HG03378 (cell line): ENCODE results near the gene ZNF740.
"Not testable (repeated sequence)": the region's sequence is repeated elsewhere in the genome, so short reads cannot be mapped to it uniquely, and the experiment has no call there.

Source experiments
- ATAC-seq: cut with Tn5 transposase; IDR thresholded peaks from one replicate; pipeline ENCODE4 v1.9.1; 2021; ENCODE audit warnings: mild to moderate bottlenecking, moderate library complexity; ENCODE audit not compliant: unreplicated experiment

Gene ZNF740

GRCh38 chr12:53172352-53172751 is 8.2 kb upstream of the ZNF740 start:
- ATAC-seq, result no peak

GRCh38 chr12:53173085-53173715 is 7.3 kb upstream of the ZNF740 start:
- ATAC-seq, result no peak

DNA sequence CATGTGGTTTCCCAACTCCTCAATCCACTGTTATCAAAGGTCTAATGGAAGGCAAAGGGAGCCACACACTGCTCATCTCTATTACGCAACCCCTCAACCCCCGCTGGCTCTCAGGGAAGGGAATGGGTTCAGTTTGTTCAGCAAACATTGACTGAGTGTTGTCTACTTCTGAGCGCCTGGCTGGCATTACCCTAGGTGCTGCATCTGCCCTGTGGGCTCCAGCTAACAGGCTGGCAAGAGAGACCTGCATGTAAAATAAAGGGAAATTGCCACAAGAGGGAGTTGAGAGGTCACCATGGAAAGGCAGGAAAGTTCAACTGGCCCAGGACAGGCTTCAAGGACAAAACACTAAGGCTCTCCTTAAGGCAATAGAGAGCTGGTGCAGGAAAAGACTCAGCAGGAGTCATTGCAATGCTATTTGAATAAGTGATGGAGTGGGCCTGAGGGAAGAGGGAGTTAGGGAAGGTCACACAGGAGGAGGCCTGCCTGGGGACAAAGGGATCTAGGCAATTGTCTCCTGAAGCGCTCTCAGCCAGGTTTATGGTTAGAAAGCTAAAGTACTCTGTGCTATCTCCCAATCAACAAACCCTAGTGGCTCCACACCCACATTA is 5.5 kb upstream of the ZNF740 start:
- no peak for ATAC-seq

- no peak for ATAC-seq
Measured at GRCh38 chr12:53176750-53177149, 3.8 kb upstream of the ZNF740 start.

DNA sequence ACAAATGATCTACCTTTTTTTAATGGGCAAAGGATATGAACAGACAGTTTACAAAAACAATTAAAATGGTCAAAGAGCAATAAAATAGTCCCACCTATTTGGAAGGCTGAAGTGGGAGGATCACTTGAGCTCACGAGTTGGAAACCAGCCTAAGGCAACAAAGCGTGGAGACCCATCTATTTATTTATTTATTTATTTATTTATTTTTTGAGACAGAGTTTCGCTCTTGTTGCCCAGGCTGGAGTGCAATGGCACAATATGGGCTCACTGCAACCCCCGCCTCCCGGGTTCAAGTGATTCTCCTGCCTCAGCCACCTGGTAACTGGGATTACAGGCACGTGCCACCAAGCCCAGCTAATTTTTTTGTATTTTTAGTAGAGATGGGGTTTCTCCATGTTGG is 3.1 kb upstream of the ZNF740 start:
- not testable (repeated sequence) for ATAC-seq

GRCh38 chr12:53178803-53179202 is 1.7 kb upstream of the ZNF740 start:
- ATAC-seq, result not testable (repeated sequence)

GRCh38 chr12:53179687-53180219 is 769 bp upstream of the ZNF740 start:
- peak; percentile 13 for ATAC-seq

DNA sequence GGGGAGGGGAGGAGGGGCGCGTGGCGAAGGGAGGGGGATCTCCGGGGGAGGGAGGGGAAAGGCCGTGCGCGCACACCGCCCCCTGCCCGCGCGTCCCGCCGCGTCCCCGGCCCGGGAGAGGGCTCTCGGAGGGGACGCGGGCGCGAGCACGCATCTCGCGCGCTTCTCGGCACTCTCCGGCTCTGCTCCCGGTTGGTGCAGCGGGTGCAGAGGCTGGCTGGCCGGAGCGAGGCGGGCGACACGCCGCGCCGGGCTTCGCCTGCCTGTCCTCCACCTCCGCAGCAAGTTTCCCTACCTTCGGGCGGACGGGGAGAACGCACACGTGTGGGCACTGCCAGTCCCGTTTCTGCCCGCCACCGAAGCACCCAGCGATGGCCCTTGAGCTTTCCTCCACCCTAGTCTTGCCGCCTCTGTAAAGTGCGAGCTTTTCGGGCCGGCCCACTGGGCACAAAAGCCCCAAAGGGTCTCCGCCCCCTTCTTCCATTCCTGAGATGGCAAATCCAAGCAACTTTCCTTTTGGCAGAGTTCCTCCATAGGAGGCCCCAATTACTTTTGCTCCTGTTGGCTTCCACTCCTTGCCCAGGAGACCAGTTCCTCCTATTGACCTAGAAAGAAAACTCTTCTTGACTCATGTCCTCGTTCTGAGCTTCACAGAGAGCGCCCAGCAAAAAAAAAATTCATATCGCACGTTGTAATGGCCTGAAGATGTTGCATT is 566 bp downstream of the ZNF740 start:
- peak; percentile 18 for ATAC-seq

- no peak for ATAC-seq
Measured at GRCh38 chr12:53181935-53182334, 1.4 kb downstream of the ZNF740 start.

GRCh38 chr12:53182903-53183302 is 2.4 kb downstream of the ZNF740 start:
- ATAC-seq, result no peak

DNA sequence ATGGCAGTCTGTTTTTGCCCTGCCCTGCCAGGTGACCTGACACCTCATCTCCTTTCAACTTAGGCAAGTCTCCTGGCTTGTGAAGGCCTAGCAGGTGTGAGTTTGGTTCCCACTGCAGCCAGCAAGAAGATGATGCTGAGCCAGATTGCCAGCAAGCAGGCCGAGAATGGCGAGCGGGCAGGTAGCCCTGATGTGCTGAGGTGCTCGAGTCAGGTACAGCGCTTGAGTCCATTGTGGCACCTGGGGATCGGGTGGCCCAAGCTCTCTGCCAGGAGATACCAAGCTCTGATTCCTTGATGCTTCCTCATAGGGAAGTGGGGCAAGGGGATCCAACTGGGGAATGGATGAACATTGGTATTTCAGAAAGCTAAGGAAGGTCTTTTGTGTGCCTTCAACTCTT is 4.3 kb downstream of the ZNF740 start:
- ATAC-seq, result no peak

- no peak for ATAC-seq
Measured at GRCh38 chr12:53185582-53186153, 5.1 kb downstream of the ZNF740 start.

GRCh38 chr12:53186745-53187144 is 6.2 kb downstream of the ZNF740 start:
- no peak for ATAC-seq

DNA sequence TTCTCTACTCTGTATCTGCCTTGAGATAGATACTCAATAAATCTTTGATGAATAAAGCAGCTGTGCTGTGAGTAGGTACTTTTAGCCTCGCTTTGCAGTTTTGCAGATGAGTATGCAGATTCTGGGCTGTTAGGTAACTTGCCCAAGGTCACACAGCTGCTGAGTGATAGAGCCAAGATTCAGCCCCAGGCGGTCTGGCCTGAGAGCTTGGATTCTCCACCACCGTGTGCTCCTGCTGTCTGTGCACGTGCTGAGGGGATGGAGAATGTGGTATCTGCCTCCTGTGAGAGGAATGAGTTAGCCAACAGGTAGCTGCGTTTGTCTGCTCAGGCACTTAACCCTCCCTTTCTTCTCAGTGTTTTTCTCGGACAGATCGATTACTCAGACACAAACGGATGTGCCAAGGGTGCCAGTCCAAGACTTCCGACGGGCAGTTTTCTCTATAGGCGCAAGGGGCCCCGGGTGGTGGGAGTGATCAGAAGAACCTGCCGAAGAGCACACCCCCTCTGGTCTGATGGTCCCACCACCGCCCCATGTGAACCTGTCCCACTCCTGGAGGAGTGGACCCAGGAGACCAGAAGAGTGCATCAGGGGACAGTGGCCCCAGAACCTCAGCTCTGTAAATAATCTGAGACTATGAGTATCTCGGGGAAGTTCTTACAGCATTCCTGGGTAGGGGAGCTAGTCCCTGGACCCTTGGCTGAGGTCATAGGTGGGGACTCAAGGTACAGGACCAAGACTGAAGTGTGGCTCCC is 6.8 kb downstream of the ZNF740 start:
- ATAC-seq, result no peak

DNA sequence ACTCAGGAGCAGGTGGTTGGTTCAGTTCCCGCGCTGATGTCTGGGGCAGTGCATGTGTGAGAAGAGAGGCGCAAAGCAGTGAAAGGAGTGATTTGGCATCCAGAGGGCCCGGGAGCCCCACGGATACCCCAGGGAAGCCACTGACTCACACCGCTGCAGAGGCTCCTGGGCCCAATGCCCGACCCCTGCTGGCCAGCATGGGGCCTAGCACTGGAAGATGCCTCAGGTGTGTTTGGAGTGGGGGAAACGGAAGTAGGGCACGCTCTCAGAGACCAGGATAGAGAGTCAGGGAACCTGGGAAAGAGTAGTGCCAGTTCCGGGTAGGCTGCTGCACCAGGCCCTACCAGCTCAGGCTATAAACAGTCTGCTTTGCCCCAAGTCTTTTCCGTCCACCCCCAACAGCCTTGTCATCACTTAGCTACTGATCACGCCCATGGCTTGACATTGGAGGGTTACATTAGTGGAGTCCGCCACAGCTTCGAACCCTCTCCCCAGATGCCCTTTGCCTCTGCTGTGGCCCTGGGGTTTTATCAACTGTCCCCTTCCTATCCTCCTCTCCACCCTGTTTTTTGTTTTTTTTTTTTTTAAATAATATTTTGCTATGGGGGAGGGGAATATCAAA is 9.7 kb downstream of the ZNF740 start:
- ATAC-seq, result no peak

- no peak for ATAC-seq
Measured at GRCh38 chr12:53191096-53191884, 10.8 kb downstream of the ZNF740 start.

- no peak for ATAC-seq
Measured at GRCh38 chr12:53191885-53192530, 11.5 kb downstream of the ZNF740 start.

DNA sequence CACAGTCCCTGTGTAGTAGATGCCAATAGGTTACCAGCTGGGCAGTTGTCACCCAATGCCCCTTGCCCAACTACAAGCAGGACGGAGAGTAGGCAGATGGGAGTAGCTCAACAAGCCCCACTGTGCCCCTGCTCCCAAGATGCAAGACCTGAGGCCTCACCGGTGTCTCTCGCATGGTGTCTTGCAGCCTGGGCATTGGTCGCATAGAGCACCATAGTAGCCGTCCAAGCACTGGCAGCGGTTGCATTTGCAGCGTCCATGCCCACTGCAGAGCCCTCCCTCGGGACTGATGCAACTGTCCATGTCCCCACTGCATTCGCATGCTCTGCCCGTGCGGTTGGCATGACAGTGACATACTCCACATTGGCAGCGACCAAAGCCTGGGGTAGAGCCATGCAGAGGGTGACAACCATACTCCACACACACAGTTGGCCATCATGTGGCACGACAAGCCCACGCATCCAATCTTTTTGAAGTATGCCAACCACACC is 12.1 kb downstream of the ZNF740 start:
- ATAC-seq, result no peak

GRCh38 chr12:53193040-53193439 is 12.5 kb downstream of the ZNF740 start:
- ATAC-seq, result no peak
